ENCODE measurements around the gene PROSER2. TPM values are rescaled to one million over a fixed set of nuclear protein-coding genes. Genes with fewer than 3 reads are reported as not detected.

Gene PROSER2
- total RNA-seq, 2 donors from 2014 or later = 24.7 to 39.9 TPM

GRCh38 chr10:11853468-11853867, 30.3 kb downstream of the PROSER2 start:
- WGBS = 95% methylated on average over 11 of the region's 11 CpGs
- Histone ChIP-seq H3K36me3 (no peaks in the 10 kb centered on the region), H3K27me3 (replicated peaks; ENCODE audit: insufficient read depth) (no peaks in the 10 kb centered on the region), H3K9me3 (no peaks in the 10 kb centered on the region), H3K27ac (no peak overlapping the region), H3K4me3 (no peak overlapping the region), H3K4me1 (replicated peaks) (no peaks in the 10 kb centered on the region)
- TF ChIP-seq POLR2A (IDR thresholded peaks at IDR 0.05) = no peak
- TF ChIP-seq CTCF (IDR thresholded peaks at IDR 0.05) = no peak
- no peak for TF ChIP-seq POLR2AphosphoS5 (IDR thresholded peaks at IDR 0.05)
- intact Hi-C loops (cut with DNase I) = no loop called here
- no peak for DNase-seq (ENCODE audit: low spot score)

- Histone ChIP-seq H3K27ac (no peak overlapping the region), H3K27me3 (replicated peaks; ENCODE audit: insufficient read depth) (no peaks in the 10 kb centered on the region), H3K4me1 (replicated peaks) (no peaks in the 10 kb centered on the region), H3K9me3 (no peaks in the 10 kb centered on the region), H3K36me3 (no peaks in the 10 kb centered on the region), H3K4me3 (no peak overlapping the region)
- WGBS = 91% methylated on average over 6 of the region's 6 CpGs
- DNase-seq (ENCODE audit: low spot score) = no peak
- no peak for TF ChIP-seq POLR2AphosphoS5 (IDR thresholded peaks at IDR 0.05)
- TF ChIP-seq POLR2A (IDR thresholded peaks at IDR 0.05) = no peak
- no peak for TF ChIP-seq CTCF (IDR thresholded peaks at IDR 0.05)
- intact Hi-C loops (cut with DNase I) = no loop called here
Observed at GRCh38 chr10:11854301-11854700, 31.1 kb downstream of the PROSER2 start.

- H3K27ac ChIP-seq = no peak overlapping the region
- H3K27me3 ChIP-seq (replicated peaks; ENCODE audit: insufficient read depth) = no peaks in the 10 kb centered on the region
- DNase-seq (ENCODE audit: low spot score) = no peak
- no peaks in the 10 kb centered on the region for H3K4me1 ChIP-seq (replicated peaks)
- intact Hi-C loops (cut with DNase I) = no loop called here
- no peak for TF ChIP-seq CTCF (IDR thresholded peaks at IDR 0.05)
- no peak for TF ChIP-seq POLR2A (IDR thresholded peaks at IDR 0.05)
- no peak for TF ChIP-seq POLR2AphosphoS5 (IDR thresholded peaks at IDR 0.05)
- no peaks in the 10 kb centered on the region for H3K9me3 ChIP-seq
- WGBS = 84% methylated on average over 17 of the region's 17 CpGs
- H3K4me3 ChIP-seq = no peak overlapping the region
- H3K36me3 ChIP-seq = no peaks in the 10 kb centered on the region
Observed at GRCh38 chr10:11856089-11856488, 32.9 kb downstream of the PROSER2 start.

- DNase-seq (ENCODE audit: low spot score) = no peak
- no peak for TF ChIP-seq POLR2A (IDR thresholded peaks at IDR 0.05)
- no peaks in the 10 kb centered on the region for H3K4me1 ChIP-seq (replicated peaks)
- H3K36me3 ChIP-seq = no peaks in the 10 kb centered on the region
- 86% methylated on average over 8 of the region's 8 CpGs for WGBS
- H3K27me3 ChIP-seq (replicated peaks; ENCODE audit: insufficient read depth) = no peaks in the 10 kb centered on the region
- no peaks in the 10 kb centered on the region for H3K9me3 ChIP-seq
- no peak overlapping the region for H3K4me3 ChIP-seq
- intact Hi-C loops (cut with DNase I) = no loop called here
- H3K27ac ChIP-seq = no peak overlapping the region
Observed at GRCh38 chr10:11856678-11857077, 33.5 kb downstream of the PROSER2 start.

- H3K4me3 ChIP-seq = no peak overlapping the region
- no peaks in the 10 kb centered on the region for H3K4me1 ChIP-seq (replicated peaks)
- no peaks in the 10 kb centered on the region for H3K36me3 ChIP-seq
- H3K9me3 ChIP-seq = no peaks in the 10 kb centered on the region
- TF ChIP-seq POLR2A (IDR thresholded peaks at IDR 0.05) = no peak
- H3K27me3 ChIP-seq (replicated peaks; ENCODE audit: insufficient read depth) = no peaks in the 10 kb centered on the region
- 93% methylated on average over 6 of the region's 6 CpGs for WGBS
- H3K27ac ChIP-seq = no peak overlapping the region
- intact Hi-C loops (cut with DNase I) = no loop called here
- DNase-seq (ENCODE audit: low spot score) = no peak
Observed at GRCh38 chr10:11858093-11858492, 34.9 kb downstream of the PROSER2 start.

- no peaks in the 10 kb centered on the region for H3K36me3 ChIP-seq
- H3K27ac ChIP-seq = no peak overlapping the region
- H3K4me3 ChIP-seq = no peak overlapping the region
- TF ChIP-seq CTCF (IDR thresholded peaks at IDR 0.05) = no peak
- no peak for TF ChIP-seq POLR2AphosphoS5 (IDR thresholded peaks at IDR 0.05)
- no peak for TF ChIP-seq POLR2A (IDR thresholded peaks at IDR 0.05)
- no peaks in the 10 kb centered on the region for H3K4me1 ChIP-seq (replicated peaks)
- no peak for DNase-seq (ENCODE audit: low spot score)
- no peaks in the 10 kb centered on the region for H3K9me3 ChIP-seq
- intact Hi-C loops (cut with DNase I) = no loop called here
- 78% methylated on average over 11 of the region's 11 CpGs for WGBS
- H3K27me3 ChIP-seq (replicated peaks; ENCODE audit: insufficient read depth) = no peaks in the 10 kb centered on the region
Observed at GRCh38 chr10:11861341-11861740, 38.2 kb downstream of the PROSER2 start.
